ENCODE data around the gene ALDH1A2.

Gene ALDH1A2

GRCh38 chr15:57946491-57947048, 118.9 kb downstream of the ALDH1A2 start:
- no peak for DNase-seq (ENCODE audit: low spot score)
- Mint-ChIP-seq H3K4me1 (ENCODE audit: low read depth) (no peaks in the 10 kb centered on the region), H3K4me3 (no peak overlapping the region), H3K27ac (no peak overlapping the region), H3K9me3 (no peaks in the 10 kb centered on the region), H3K27me3 (ENCODE audit: low read depth) (peaks cover 5% of the 10 kb centered on the region), H3K36me3 (ENCODE audit: low read depth) (no peaks in the 10 kb centered on the region)

GRCh38 chr15:57945616-57946015, 119.9 kb downstream of the ALDH1A2 start:
- no peak overlapping the region for H3K27ac Mint-ChIP-seq
- H3K36me3 Mint-ChIP-seq (ENCODE audit: low read depth), result no peaks in the 10 kb centered on the region
- DNase-seq (ENCODE audit: low spot score), result no peak
- no peaks in the 10 kb centered on the region for H3K9me3 Mint-ChIP-seq
- no peak overlapping the region for H3K4me3 Mint-ChIP-seq
- peaks cover 1% of the 10 kb centered on the region for H3K27me3 Mint-ChIP-seq (ENCODE audit: low read depth)
- H3K4me1 Mint-ChIP-seq (ENCODE audit: low read depth), result no peaks in the 10 kb centered on the region

- Mint-ChIP-seq H3K4me1 (ENCODE audit: low read depth) (no peaks in the 10 kb centered on the region), H3K36me3 (ENCODE audit: low read depth) (no peaks in the 10 kb centered on the region), H3K27me3 (ENCODE audit: low read depth) (peaks cover 2% of the 10 kb centered on the region), H3K27ac (no peak overlapping the region), H3K9me3 (no peaks in the 10 kb centered on the region), H3K4me3 (no peak overlapping the region)
- no peak for DNase-seq (ENCODE audit: low spot score)
Measured at GRCh38 chr15:57943754-57944420, 121.6 kb downstream of the ALDH1A2 start.

GRCh38 chr15:57943171-57943570, 122.3 kb downstream of the ALDH1A2 start:
- H3K27me3 Mint-ChIP-seq (ENCODE audit: low read depth), result peaks cover 8% of the 10 kb centered on the region
- no peaks in the 10 kb centered on the region for H3K36me3 Mint-ChIP-seq (ENCODE audit: low read depth)
- no peak overlapping the region for H3K4me3 Mint-ChIP-seq
- H3K9me3 Mint-ChIP-seq, result no peaks in the 10 kb centered on the region
- H3K4me1 Mint-ChIP-seq (ENCODE audit: low read depth), result no peaks in the 10 kb centered on the region
- no peak for DNase-seq (ENCODE audit: low spot score)
- no peak overlapping the region for H3K27ac Mint-ChIP-seq

GRCh38 chr15:57941816-57942215, 123.7 kb downstream of the ALDH1A2 start:
- no peak for DNase-seq (ENCODE audit: low spot score)
- peaks cover 16% of the 10 kb centered on the region for H3K27me3 Mint-ChIP-seq (ENCODE audit: low read depth)

GRCh38 chr15:57932348-57932747, 133.2 kb downstream of the ALDH1A2 start:
- no peak for DNase-seq (ENCODE audit: low spot score)
- Mint-ChIP-seq H3K4me1 (ENCODE audit: low read depth) (no peaks in the 10 kb centered on the region), H3K4me3 (no peak overlapping the region), H3K27ac (no peak overlapping the region), H3K27me3 (ENCODE audit: low read depth) (peaks cover 15% of the 10 kb centered on the region), H3K9me3 (no peaks in the 10 kb centered on the region), H3K36me3 (ENCODE audit: low read depth) (no peaks in the 10 kb centered on the region)

More at GRCh38 chr15:57941816-57942215, 123.7 kb downstream of the ALDH1A2 start:
- no peaks in the 10 kb centered on the region for H3K36me3 Mint-ChIP-seq (ENCODE audit: low read depth)
- H3K27ac Mint-ChIP-seq, result no peak overlapping the region
- no peaks in the 10 kb centered on the region for H3K9me3 Mint-ChIP-seq
- H3K4me3 Mint-ChIP-seq, result no peak overlapping the region
- no peaks in the 10 kb centered on the region for H3K4me1 Mint-ChIP-seq (ENCODE audit: low read depth)

GRCh38 chr15:57931570-57931969, 133.9 kb downstream of the ALDH1A2 start:
- no peak for DNase-seq (ENCODE audit: low spot score)
- no peaks in the 10 kb centered on the region for H3K9me3 Mint-ChIP-seq
- H3K4me1 Mint-ChIP-seq (ENCODE audit: low read depth), result no peaks in the 10 kb centered on the region
- H3K4me3 Mint-ChIP-seq, result no peak overlapping the region
- no peaks in the 10 kb centered on the region for H3K36me3 Mint-ChIP-seq (ENCODE audit: low read depth)
- no peak overlapping the region for H3K27ac Mint-ChIP-seq
- peaks cover 11% of the 10 kb centered on the region for H3K27me3 Mint-ChIP-seq (ENCODE audit: low read depth)

- Mint-ChIP-seq H3K9me3 (no peaks in the 10 kb centered on the region), H3K27ac (no peak overlapping the region), H3K4me3 (no peak overlapping the region), H3K4me1 (ENCODE audit: low read depth) (no peaks in the 10 kb centered on the region), H3K36me3 (ENCODE audit: low read depth) (no peaks in the 10 kb centered on the region), H3K27me3 (ENCODE audit: low read depth) (peaks cover 11% of the 10 kb centered on the region)
- no peak for DNase-seq (ENCODE audit: low spot score)
Measured at GRCh38 chr15:57927091-57927631, 138.3 kb downstream of the ALDH1A2 start.

- H3K36me3 Mint-ChIP-seq (ENCODE audit: low read depth), result no peaks in the 10 kb centered on the region
- H3K4me3 Mint-ChIP-seq, result no peak overlapping the region
- H3K4me1 Mint-ChIP-seq (ENCODE audit: low read depth), result no peaks in the 10 kb centered on the region
- no peaks in the 10 kb centered on the region for H3K9me3 Mint-ChIP-seq
- peaks cover 15% of the 10 kb centered on the region for H3K27me3 Mint-ChIP-seq (ENCODE audit: low read depth)
- no peak overlapping the region for H3K27ac Mint-ChIP-seq
- no peak for DNase-seq (ENCODE audit: low spot score)
Measured at GRCh38 chr15:57925650-57926049, 139.9 kb downstream of the ALDH1A2 start.

GRCh38 chr15:57924598-57924997, 140.9 kb downstream of the ALDH1A2 start:
- Mint-ChIP-seq H3K4me3 (no peak overlapping the region), H3K9me3 (no peaks in the 10 kb centered on the region), H3K27ac (no peak overlapping the region), H3K27me3 (ENCODE audit: low read depth) (peaks cover 13% of the 10 kb centered on the region), H3K36me3 (ENCODE audit: low read depth) (no peaks in the 10 kb centered on the region), H3K4me1 (ENCODE audit: low read depth) (no peaks in the 10 kb centered on the region)
- DNase-seq (ENCODE audit: low spot score), result no peak

- DNase-seq (ENCODE audit: low spot score), result no peak
- Mint-ChIP-seq H3K4me1 (ENCODE audit: low read depth) (no peaks in the 10 kb centered on the region), H3K4me3 (no peak overlapping the region), H3K36me3 (ENCODE audit: low read depth) (no peaks in the 10 kb centered on the region), H3K27ac (no peak overlapping the region), H3K27me3 (ENCODE audit: low read depth) (peaks cover 13% of the 10 kb centered on the region), H3K9me3 (no peaks in the 10 kb centered on the region)
Measured at GRCh38 chr15:57923750-57924149, 141.8 kb downstream of the ALDH1A2 start.

- Mint-ChIP-seq H3K36me3 (ENCODE audit: low read depth) (no peaks in the 10 kb centered on the region), H3K4me3 (no peak overlapping the region), H3K27me3 (ENCODE audit: low read depth) (peaks cover 13% of the 10 kb centered on the region), H3K27ac (no peak overlapping the region), H3K4me1 (ENCODE audit: low read depth) (no peaks in the 10 kb centered on the region), H3K9me3 (no peaks in the 10 kb centered on the region)
- no peak for DNase-seq (ENCODE audit: low spot score)
Measured at GRCh38 chr15:57923306-57923705, 142.2 kb downstream of the ALDH1A2 start.

- H3K27me3 Mint-ChIP-seq (ENCODE audit: low read depth), result peaks cover 11% of the 10 kb centered on the region
- H3K27ac Mint-ChIP-seq, result no peak overlapping the region
- no peaks in the 10 kb centered on the region for H3K9me3 Mint-ChIP-seq
- no peak overlapping the region for H3K4me3 Mint-ChIP-seq
- DNase-seq (ENCODE audit: low spot score), result no peak
- no peaks in the 10 kb centered on the region for H3K36me3 Mint-ChIP-seq (ENCODE audit: low read depth)
- H3K4me1 Mint-ChIP-seq (ENCODE audit: low read depth), result no peaks in the 10 kb centered on the region
Measured at GRCh38 chr15:57922776-57923175, 142.7 kb downstream of the ALDH1A2 start.

GRCh38 chr15:57921371-57921770, 144.1 kb downstream of the ALDH1A2 start:
- no peaks in the 10 kb centered on the region for H3K9me3 Mint-ChIP-seq
- H3K36me3 Mint-ChIP-seq (ENCODE audit: low read depth), result no peaks in the 10 kb centered on the region
- no peaks in the 10 kb centered on the region for H3K4me1 Mint-ChIP-seq (ENCODE audit: low read depth)
- no peak overlapping the region for H3K4me3 Mint-ChIP-seq
- no peak overlapping the region for H3K27ac Mint-ChIP-seq
- DNase-seq (ENCODE audit: low spot score), result no peak
- peaks cover 10% of the 10 kb centered on the region for H3K27me3 Mint-ChIP-seq (ENCODE audit: low read depth)

- no peaks in the 10 kb centered on the region for H3K36me3 Mint-ChIP-seq (ENCODE audit: low read depth)
- H3K4me3 Mint-ChIP-seq, result no peak overlapping the region
- no peak for DNase-seq (ENCODE audit: low spot score)
- peaks cover 8% of the 10 kb centered on the region for H3K27me3 Mint-ChIP-seq (ENCODE audit: low read depth)
- no peak overlapping the region for H3K27ac Mint-ChIP-seq
- no peaks in the 10 kb centered on the region for H3K4me1 Mint-ChIP-seq (ENCODE audit: low read depth)
- no peaks in the 10 kb centered on the region for H3K9me3 Mint-ChIP-seq
Measured at GRCh38 chr15:57920911-57921310, 144.6 kb downstream of the ALDH1A2 start.
